Epithelial cell of prostate (primary cell): ENCODE measurements around the gene DPP6.

Experiments used
- DNase-seq: peaks from one replicate; pipeline ENCODE4 v3.0.0-alpha.2; 2011; ENCODE audit warnings: low read depth, low spot score
- H3K27ac ChIP-seq: fragments of 450-650 bp; 2 replicates; pipeline ENCODE4 v1.5.1; 2017; ENCODE audit warnings: mild to moderate bottlenecking

The DPP6 gene

DNA sequence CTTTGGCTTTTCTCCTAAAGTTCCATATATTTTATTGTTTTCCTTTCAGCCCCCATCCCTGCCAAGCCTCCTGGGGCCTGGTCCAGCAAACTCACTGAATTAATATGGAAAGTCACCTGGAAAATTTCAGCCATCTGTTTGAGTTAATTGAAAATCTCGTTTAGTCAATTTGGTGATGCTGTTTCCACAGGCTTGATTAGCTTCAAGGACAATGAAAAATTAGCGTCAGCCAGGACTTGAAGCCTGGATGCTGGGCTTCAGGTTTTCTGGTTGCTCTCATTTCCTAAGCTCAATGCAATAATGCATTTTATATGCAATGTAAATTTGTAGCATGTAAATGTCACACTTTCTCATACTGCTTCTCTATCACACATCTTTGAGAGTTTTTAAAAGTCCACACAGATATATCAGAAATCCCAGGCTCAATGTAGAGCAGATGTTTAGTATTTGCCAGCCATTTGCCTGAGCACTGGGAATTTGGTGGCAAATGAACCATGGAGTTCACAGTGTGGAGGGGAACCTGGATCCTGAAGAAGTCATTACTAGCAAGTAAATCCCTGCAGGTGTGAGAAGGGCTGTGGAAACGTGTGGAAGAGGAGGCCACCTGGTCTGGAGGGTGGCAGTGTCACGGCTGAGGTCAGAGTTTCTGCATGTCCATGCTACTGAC is 722.2 kb downstream of the DPP6 start:
- no peak overlapping the region for H3K27ac ChIP-seq
- DNase-seq: no peak

DNA sequence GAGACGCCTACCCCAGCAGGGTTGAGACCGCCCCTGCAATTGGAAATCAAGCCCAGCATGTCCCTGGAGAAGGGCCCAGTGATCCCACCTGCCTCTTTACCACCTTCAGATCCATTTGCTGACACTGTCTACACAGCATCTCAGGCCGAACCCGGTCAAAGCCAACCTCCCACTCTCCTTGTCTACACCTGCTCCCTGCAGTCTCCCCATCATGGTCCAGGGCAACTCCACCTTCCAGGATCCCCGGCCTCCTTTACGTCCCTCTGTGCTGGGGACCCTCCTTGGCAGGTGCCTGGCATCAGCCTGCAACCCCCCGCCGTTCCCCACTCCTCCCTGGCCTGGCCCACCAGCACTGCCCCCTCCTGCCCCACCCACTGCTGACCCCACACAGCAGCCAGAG is 723.5 kb downstream of the DPP6 start:
- DNase-seq: no peak

DNA sequence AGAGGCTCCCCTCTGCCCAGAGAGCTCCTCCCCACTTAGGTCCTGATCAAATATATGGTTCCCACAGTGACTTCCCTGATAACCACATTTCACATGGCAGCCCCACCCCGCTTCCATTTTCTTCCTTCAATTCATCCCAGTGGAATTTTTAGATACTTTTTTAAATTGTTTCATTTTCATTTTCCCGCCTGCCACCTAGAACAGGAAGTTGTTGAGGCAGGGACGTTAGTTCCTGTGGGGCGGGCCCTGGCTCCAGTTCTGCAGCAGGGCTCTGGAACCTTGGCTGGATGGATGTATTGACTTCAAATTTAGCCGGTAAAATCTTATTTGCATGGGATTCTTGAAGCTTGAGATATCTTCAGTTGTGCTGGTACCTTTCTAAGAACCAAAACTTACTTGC is 724.2 kb downstream of the DPP6 start:
- no peak overlapping the region for H3K27ac ChIP-seq
- no peak for DNase-seq

More for the DNA sequence above, 723.5 kb downstream of the DPP6 start:
- no peak overlapping the region for H3K27ac ChIP-seq

DNA sequence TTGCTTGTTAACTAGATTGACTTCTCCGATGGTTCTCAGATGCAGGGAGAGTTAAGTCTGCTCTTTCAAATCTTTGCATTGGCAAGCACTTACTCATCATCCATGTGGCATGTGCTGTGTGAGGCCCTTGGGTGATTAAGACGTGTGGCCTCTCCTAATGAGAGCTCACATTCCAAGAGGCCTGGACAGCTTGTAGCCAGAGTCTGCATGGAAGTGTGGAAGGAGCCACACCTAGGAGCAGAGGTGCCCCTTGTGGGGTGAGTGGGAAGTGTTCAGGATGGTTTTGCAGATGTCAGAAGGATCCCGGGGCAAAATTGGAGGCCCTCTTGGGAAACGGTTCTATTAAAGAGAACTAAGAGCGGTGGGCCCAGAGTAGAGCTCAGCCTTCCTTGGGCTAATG is 724.8 kb downstream of the DPP6 start:
- DNase-seq: peak; percentile 3
- H3K27ac ChIP-seq: no peak overlapping the region

DNA sequence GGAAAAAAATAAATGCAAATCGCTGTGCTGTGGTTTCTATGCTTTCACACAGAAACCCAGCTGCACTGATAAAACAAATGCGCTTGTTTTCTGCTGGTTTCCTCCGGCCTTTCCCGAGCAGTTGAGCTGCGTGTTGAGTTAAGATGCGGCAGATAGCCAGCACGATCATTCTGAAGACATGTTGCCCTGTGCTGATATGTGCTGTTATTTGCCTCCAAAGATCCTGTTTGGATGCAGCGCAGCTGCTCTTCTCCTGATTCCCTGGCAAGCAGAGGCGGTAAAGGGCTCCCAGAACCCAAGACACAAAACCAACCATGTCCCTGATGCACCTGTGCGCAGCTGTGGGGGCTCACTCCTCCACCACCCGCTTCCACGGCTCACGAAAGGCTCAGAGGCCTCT is 725.3 kb downstream of the DPP6 start:
- DNase-seq: no peak
- H3K27ac ChIP-seq: no peak overlapping the region

DNA sequence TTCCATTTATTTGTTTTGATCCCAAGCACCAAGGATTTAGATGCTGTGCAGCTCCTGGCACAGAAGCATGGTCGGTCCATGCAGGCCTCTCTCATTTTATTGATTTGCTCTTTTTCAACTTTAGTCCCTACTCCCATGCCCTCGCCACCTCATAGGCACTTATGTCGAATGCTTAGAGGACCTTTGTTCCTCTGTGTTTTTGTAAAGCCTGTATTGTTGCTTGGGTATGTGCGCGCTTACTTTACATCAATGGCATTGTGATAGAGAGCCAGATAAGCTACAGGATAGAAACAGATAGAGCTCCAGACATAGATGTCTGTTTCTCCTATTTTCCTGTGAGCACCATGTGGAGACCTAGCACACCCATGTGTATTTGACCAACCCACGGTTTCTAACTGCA is 725.7 kb downstream of the DPP6 start:
- DNase-seq: no peak
- H3K27ac ChIP-seq: no peak overlapping the region

DNA sequence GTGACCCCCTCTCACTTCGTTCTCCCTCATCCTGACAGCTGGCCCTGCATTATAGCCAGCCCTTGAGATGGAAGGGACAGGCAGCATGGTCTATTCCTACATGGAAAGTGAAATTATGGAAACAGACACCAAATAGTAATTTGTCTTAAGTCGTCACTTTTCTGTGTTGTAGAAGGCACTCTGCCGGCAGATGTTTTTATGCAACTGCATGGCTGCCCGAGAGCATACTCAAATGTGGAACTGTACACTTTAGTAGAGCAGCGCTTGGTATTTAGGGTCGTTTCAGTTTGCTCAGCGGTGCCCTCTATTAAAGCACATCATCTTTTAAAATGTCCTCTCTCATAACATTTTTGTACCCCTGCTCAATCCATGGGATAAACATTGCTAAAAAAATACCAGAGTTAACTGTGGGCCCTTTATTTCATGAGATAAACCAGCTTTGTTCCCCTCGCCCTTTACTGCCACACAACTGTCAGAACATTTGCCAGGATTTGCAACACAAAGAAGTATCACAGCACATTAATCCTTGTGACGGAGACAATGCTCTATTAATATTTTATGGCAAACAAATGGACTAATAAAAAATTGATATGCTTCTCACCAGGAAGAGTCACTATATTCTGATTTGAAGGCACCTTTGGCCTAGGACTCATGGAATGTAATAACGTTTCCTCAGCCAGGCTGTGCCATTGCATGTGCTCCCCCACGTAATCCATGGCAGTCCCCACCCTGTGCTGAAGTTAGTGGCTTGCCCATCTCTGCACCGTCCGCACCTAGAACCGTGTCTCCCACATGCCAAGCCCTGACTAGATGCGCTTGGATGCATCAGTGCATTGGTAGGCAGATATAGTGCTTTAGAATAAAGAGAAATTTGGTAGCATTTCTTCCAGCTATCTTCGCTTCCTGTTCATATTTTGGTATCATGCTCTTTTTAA is 729.4 kb downstream of the DPP6 start:
- no peak overlapping the region for H3K27ac ChIP-seq
- DNase-seq: no peak

DNA sequence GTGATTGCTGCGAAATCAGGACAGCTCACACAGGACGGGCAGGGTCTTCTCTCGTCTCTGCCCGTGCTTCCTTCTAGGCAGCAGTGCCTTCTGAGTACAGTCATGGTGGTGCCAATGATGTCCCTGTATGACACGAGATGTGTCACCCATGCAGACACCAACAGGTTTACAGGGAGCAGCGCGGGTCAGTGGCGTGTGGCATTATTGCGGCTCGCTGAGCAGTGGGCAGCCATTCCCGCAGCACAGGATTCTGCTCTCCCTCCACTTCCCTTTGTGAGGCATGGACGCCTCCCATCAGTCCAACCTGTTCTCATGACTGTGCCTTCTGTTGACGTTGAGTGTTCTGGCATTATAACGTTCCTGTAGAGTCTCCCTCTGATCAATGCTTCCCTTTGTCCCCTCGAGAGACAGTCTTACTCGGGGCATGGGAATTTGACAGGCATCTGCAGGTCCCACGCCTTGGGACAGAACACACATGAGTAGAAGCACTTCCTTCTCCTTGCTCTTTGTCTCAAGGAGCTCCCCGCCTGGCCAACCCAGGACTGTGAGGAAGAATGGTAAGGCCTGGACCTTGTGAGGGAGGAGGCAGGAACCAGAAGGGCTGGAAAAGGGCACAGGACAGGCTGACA is 731.2 kb downstream of the DPP6 start:
- H3K27ac ChIP-seq: no peak overlapping the region
- DNase-seq: no peak

DNA sequence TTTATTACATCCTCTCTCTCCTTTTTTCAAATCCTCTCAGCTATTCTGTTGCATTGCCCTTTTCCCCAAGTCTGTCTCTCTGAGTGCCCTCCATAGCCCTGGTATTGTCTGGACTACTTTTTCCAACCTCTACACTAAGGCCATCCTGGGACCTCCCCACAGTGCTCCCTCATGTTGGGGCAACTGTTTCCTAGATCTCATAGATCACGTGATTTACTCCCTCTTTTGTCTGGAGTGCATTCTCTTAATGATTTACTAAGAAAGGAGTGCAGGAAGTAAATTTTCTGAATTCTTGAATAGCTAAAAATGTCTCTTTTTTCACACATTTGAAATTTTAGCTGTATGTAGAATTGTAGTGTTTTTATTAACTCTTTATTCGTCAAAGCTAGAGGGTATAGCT is 733.7 kb downstream of the DPP6 start:
- no peak for DNase-seq
- H3K27ac ChIP-seq: no peak overlapping the region

DNA sequence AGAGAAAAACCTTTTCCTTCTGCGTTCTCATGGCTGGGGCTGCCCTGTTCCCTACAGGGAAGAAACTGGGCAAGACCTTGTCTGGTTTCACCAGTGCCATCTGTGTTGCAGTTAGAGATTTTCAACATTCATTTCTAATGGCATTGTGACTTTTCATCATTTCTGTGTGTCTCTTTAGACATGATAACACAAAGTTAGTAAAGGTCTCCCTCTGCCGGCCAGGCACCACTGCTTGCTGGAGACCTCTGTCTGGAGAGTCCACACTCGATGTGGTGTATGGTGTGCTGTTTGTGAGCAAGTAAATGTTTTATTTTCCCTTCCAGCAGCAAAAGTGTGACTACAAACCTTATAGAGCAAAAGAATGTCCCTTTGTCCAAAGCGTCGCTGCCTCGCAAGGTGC is 737.2 kb downstream of the DPP6 start:
- DNase-seq: no peak
- H3K27ac ChIP-seq: no peak overlapping the region

DNA sequence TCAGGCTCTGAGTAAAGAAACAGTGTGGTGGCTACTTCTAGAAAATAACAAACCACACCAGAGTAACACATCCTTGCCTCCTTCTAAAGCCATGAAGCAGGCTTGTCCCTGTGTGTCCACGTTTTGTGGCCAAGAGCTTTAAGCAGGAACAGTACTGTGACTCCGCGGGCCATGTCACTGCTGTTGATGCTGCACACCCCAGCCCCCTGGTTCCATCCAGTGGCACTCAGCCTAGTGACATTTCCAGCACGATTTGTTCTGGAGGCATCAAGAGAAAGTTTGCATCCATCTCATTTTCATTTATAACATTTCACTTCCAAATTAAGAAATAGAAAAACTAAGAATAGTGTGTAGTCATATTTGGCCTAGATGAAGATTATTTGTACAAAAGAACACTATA is 739.4 kb downstream of the DPP6 start:
- no peak overlapping the region for H3K27ac ChIP-seq
- DNase-seq: no peak

DNA sequence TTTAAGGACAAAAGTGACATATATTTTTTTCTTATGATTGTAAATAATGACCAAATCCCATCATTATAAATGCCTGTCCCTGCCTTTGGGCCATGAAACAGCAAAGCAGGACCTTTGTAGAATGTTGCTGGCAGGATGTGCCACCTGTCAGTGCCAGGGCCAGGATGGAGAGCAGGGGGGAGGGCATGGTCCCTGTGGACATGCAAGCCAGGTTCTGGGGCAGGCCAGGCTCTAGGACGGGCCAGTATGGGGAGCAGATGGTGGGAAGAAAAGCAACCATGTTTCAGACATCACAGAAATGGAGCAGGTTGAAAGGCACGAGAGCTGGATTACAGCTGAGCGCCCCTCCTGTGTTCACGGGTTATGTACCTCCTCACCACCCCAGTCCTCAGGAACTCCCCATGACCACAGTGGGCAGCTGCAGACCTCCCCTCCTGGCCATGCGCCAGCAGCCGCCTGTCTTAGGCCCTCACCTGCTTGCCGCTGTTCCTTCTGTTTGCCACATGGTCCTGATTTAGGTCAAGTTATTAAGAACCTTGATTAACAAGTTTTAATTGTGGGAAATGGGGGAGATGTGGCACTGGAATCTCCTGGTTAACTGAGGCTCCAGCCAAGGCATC is 740.3 kb downstream of the DPP6 start:
- no peak overlapping the region for H3K27ac ChIP-seq
- no peak for DNase-seq

DNA sequence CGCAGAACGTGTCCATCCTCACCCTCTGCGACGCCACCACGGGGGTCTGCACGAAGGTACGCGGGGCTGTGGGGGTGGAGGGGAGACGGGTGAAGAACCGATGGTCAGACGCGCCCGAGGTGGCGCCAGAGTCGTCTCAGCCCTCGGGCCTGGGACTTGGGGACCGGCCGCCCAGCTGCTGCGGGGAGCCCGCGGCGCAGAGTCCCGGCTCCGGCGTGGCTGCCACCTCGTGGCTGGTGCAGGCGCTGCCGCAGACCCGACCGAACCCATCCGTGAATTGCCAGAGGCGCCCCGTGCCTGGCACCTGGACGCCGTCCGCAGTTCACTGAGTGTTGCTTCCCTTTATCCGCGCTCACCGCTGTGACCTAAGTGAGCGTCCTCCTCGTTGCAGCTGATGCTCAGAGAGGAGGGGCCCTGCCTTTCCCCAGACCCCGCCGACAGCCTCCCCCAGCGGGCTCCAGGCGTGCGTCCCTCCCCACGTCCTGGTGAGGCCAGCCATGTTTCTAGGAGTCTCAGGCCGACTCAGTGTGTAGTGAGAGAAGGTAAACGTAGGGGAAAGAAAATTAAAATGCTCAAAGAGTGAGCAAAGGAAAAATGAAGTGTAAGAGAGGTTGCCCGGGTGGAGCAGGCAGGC is 742.1 kb downstream of the DPP6 start:
- DNase-seq: no peak

DNA sequence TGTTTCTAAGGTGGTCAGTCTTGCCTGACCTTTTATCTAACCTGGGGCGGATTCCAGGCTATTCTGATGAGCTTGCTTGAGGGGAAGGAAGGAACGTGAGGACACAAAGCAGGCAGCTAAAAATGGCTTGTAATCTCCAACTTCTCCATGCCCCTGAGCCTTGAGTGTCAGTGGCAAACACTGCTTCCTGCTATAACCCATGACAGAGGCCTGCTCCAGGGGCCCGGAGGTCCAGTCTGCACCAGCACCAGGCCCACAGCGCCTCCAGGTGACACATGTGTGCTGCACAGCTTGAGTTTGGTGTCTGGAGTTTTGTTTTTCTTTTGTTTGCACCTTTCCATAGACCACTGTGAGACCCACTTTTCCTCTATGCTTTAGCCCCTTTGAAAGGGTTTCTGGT is 742.8 kb downstream of the DPP6 start:
- H3K27ac ChIP-seq: no peak overlapping the region
- DNase-seq: no peak

More for the DNA sequence above, 742.1 kb downstream of the DPP6 start:
- no peak overlapping the region for H3K27ac ChIP-seq

DNA sequence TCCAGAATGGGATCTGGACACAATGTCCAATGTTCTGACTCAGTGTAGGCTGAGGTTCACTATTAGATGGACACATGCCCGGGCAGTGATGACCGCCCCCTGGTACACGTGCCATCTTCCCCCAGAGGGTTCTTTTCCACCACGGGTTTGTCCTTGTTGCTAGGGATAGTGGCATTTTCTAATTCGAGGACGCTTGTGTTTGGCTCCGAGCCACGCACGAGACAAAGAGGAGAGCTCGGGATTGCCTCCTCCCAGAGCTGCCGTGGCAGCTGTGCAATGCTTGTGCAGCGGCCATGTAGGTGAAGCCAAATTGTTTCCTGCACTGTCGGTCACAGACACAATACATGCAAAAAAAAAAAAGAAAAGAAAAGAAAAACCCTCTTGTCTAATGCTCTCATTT is 743.2 kb downstream of the DPP6 start:
- DNase-seq: no peak
- H3K27ac ChIP-seq: no peak overlapping the region

DNA sequence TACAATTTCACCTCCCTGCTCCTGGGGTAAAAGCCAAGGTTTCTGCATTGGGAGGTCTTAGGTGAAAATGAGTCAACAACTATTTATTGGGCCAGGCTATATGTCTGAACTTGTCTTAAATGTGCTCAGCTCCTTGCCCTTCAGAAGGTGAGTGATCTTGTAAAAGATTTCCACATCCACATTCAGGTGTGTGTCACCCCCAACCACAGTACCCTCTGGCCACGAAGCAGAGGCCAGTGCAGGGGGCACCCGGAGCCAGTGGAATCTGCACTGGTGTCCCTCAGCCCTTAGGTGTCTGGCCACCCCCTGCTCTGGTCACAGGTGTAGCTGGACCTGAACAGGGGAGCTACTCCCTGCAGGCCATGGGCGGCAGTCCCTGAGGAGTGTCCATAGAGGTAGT is 752.3 kb downstream of the DPP6 start:
- no peak overlapping the region for H3K27ac ChIP-seq
- peak; percentile 18 for DNase-seq

DNA sequence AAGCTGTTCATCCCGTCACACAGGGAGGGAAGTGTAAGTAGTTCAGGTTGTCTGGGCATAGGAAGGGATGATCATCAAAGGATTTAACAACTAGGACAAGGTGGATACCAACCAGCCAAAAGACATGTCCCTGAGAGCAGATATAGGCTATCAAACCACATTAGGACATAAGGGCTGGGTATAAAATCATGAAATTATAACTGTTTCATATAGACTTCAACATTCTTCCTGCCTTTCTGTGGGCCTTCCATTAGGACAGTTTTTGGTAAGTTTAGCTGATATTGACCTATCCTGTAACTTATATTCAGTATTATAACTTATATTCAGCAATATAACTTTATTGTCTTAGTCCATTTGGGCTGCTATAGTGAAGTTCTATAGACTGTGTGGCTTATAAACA is 759.8 kb downstream of the DPP6 start:
- DNase-seq: no peak
- no peak overlapping the region for H3K27ac ChIP-seq

DNA sequence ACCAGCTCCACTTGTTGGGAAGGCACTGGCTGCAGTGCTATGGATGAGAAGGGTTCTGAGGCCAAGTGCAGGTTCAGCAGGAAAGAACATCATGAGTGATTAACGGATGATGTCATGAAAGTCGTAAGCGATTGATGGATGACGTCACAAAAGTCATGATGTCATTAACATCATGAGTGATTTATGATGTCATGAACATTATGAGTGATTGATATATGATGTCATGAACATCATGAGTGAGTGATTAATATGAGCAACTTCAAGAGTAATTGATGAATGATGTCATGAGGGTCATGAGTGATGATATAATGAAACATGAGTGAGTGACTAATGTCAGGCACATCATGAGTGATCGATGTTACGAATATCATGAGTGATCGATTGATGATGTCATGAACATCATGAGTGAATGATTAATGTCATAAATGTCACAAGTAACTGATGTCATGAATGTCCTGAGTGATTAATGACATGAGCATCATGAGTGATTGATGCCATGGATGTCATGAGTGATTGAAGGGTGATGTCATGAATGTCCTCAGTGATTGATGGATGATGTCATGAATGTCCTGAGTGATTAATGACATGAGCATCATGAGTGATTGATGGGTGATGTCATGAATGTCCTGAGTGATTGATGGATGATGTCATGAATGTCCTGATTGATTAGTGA is 765.2 kb downstream of the DPP6 start:
- no peak overlapping the region for H3K27ac ChIP-seq
- no peak for DNase-seq

DNA sequence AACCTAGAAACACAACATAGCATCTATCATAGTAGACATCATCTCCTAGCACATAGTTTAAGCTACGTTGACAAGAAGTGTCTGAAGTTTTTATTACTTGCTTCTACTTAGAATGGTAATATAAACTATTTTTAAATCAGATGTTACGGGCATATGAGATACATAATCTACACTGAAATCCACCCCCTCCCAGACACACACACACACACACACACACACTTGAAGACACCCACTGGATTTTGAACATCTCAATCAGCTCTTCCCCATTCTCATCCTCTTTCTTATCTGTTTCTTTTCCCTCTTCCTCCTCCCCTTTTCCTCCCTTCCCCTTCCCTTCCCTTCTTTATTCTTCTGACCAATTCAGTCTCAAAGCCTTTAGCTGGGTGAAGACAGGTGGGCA is 774.8 kb downstream of the DPP6 start:
- no peak for DNase-seq
- H3K27ac ChIP-seq: no peak overlapping the region
